HEK293 (cell line): ENCODE data around the gene DCDC2.

Source experiments
- ATF2 ChIP-seq: fragments of 450-650 bp; formaldehyde crosslinking; IDR thresholded peaks from 2 replicates; pipeline ENCODE4 v1.5.1; 2016; ENCODE audit warnings: missing biosample characterization, missing genetic modification characterization, low read depth
- CTCF ChIP-seq: fragments of 450-650 bp; formaldehyde crosslinking; IDR thresholded peaks from 2 replicates; pipeline ENCODE4 v1.5.1; 2016; ENCODE audit warnings: missing biosample characterization, missing genetic modification characterization
- MEIS1 ChIP-seq: sonication (generic); formaldehyde crosslinking; IDR thresholded peaks from 2 replicates; pipeline ENCODE4 v1.8.1; 2022; ENCODE audit warnings: missing genetic modification reagents, mild to moderate bottlenecking, borderline replicate concordance
- ZNF114 ChIP-seq: fragments of 450-650 bp; formaldehyde crosslinking; IDR thresholded peaks from 2 replicates; pipeline ENCODE4 v1.5.0; 2017; ENCODE audit warnings: missing biosample characterization, missing genetic modification characterization
- ZNF121 ChIP-seq: fragments of 450-650 bp; formaldehyde crosslinking; IDR thresholded peaks from 2 replicates; pipeline ENCODE4 v1.5.1; 2016; ENCODE audit warnings: missing biosample characterization, missing genetic modification characterization
- ZNF175 ChIP-seq: fragments of 450-650 bp; formaldehyde crosslinking; IDR thresholded peaks from 2 replicates; pipeline ENCODE4 v1.5.1; 2016; ENCODE audit warnings: missing biosample characterization, missing genetic modification characterization
- ZNF19 ChIP-seq: fragments of 450-650 bp; formaldehyde crosslinking; IDR thresholded peaks from 2 replicates; pipeline ENCODE4; 2016; ENCODE audit warnings: missing biosample characterization, missing genetic modification characterization, low read depth
- ZNF26 ChIP-seq: fragments of 450-650 bp; formaldehyde crosslinking; IDR thresholded peaks from 2 replicates; pipeline ENCODE4 v1.5.1; 2016; ENCODE audit warnings: missing biosample characterization, missing genetic modification characterization
- ZNF398 ChIP-seq: fragments of 450-650 bp; formaldehyde crosslinking; IDR thresholded peaks from 2 replicates; pipeline ENCODE4 v1.5.1; 2017; ENCODE audit warnings: missing biosample characterization, missing genetic modification characterization
- ZNF530 ChIP-seq: fragments of 450-650 bp; formaldehyde crosslinking; IDR thresholded peaks from 2 replicates; pipeline ENCODE4 v1.5.1; 2016; ENCODE audit warnings: low read depth, missing biosample characterization, missing genetic modification characterization
- ZNF707 ChIP-seq: fragments of 450-650 bp; formaldehyde crosslinking; IDR thresholded peaks from 2 replicates; pipeline ENCODE4 v1.5.1; 2016; ENCODE audit warnings: missing biosample characterization, missing genetic modification characterization

GRCh38 chr6:24381476-24382219, 23.8 kb upstream of the DCDC2 start:
- TF ChIP-seq ZNF19 (tag by site-specific recombination) (no peak), ZNF121 (no peak), ZNF114 (tag by site-specific recombination) (no peak), CTCF (tag by site-specific recombination) (no peak), MEIS1 (CRISPR knock-in tag) (no peak), ZNF175 (no peak), ZNF26 (no peak), ZNF398 (tag by site-specific recombination) (no peak), ZNF707 (tag by site-specific recombination) (no peak), ZNF530 (no peak), ATF2 (tag by site-specific recombination) (no peak)
